Measurements from ENCODE around the gene GNA14.

Gene GNA14

DNA sequence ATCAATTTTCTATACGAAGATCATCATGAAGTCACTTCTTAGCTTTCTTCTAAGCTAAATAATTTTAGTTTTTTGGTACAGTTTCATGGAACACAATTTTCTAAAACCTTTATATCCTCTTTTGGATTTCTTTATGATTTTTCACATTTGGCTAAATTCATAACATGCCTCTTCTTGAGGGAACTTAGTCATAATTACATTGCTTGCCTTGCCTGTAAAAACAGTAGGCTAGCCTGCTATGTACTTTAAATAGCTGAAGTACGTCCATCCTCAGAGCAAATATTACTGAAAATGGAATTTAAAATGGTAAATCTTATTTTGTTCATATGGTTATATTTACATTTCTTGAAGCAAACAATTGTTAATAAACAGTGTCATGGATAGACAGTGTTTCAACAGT lies 245.8 kb downstream of the GNA14 start:
- peak; percentile 54 for DNase-seq (ENCODE audit: low read depth)

DNA sequence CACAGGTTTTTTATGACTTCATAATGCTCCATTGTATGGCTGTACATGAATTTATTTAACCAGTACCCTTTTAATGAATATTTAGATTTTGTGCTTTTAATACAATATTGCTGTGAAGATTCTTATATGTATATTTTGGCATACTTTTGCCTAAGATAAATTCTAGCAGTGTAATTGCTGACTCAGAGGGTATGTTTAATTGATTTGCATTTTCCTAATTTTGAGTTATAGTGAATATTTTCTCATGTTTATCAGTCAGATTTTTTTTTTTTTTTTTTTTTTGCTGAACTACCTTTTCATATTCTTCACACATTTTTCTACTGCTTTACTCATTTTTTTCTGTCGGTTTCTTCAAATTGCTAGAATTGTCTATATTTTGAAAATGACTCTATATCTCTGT lies 248.2 kb downstream of the GNA14 start:
- no peak for DNase-seq (ENCODE audit: low read depth)

- peak; percentile 24 for DNase-seq (ENCODE audit: low read depth)
Observed at GRCh38 chr9:77398581-77398980, 249.5 kb downstream of the GNA14 start.

DNA sequence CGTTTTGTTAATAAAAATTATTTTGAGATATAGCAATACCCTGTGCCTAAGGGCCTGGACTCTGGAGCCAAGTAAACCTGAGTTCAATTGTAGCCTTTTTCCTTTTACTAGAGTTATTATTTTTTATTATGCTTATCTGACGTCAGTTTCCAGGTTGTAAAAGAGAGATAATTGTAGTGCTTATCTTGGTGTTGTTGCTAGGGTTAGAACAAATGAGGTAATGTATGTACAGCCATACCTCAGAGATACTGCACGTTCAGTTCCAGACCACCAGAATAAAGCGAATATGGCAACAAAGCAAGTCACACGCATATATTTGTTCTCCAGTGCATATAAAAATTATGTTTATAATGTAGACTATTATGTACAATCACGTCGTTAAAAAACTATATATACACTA lies 255.8 kb downstream of the GNA14 start:
- DNase-seq (ENCODE audit: low read depth): no peak

GRCh38 chr9:77391834-77392233 lies 256.3 kb downstream of the GNA14 start:
- no peak for DNase-seq (ENCODE audit: low read depth)

DNA sequence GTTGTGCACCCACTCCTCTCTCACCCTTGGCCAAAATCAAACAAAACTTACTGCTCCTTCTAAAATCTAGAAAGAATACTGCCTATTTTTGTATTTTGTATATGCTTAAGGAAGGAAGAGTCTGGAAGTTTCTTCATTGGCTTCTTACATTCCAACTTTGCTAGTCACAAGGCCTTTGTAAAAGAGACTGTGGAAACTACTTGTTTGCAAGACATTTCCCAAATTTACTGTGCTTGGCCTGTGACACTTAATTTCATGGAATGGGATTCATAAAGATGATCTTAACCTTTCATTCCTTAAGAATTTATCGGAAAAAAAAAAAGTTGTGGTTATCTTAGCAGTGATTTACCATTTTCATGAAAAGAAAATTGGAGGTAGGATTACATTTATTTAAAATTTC lies 261.9 kb downstream of the GNA14 start:
- DNase-seq (ENCODE audit: low read depth): peak; percentile 45

GRCh38 chr9:77384406-77384805 lies 263.7 kb downstream of the GNA14 start:
- peak; percentile 67 for DNase-seq (ENCODE audit: low read depth)

GRCh38 chr9:77375956-77376532 lies 272.1 kb downstream of the GNA14 start:
- DNase-seq (ENCODE audit: low read depth): peak; percentile 66

GRCh38 chr9:77374266-77374665 lies 273.9 kb downstream of the GNA14 start:
- DNase-seq (ENCODE audit: low read depth): peak; percentile 24

Data from iris pigment epithelial cell (primary cell).